SH-SY5Y (cell line): ENCODE results near the gene GJC1.

Experiments used
- GATA2 ChIP-seq: IDR thresholded peaks from 2 replicates; pipeline ENCODE4 v1.6.1; 2011; ENCODE audit warnings: mild to moderate bottlenecking, low read depth, low read length
- GATA3 ChIP-seq: IDR thresholded peaks from 2 replicates; pipeline ENCODE4 v1.6.1; 2011; ENCODE audit warnings: low read depth, mild to moderate bottlenecking, low read length, moderate library complexity

GRCh38 chr17:44826123-44826790 lies 3.8 kb downstream of the GJC1 start:
- TF ChIP-seq GATA3 (no peak), GATA2 (no peak)
